GM12892 (cell line): ENCODE measurements around the gene CACNB4.

Source experiments
- POLR2A ChIP-seq: IDR thresholded peaks from 2 replicates; pipeline ENCODE4 v1.6.1; 2011; ENCODE audit warnings: low read depth, low read length, control low read depth
- POLR2AphosphoS5 ChIP-seq: IDR thresholded peaks from 2 replicates; pipeline ENCODE4 v1.6.1; 2011; ENCODE audit warnings: low read depth, low read length, control low read depth
- TAF1 ChIP-seq: IDR thresholded peaks from 2 replicates; pipeline ENCODE4 v1.6.1; 2011; ENCODE audit warnings: low read depth, mild to moderate bottlenecking, control low read depth, low read length, borderline replicate concordance

DNA sequence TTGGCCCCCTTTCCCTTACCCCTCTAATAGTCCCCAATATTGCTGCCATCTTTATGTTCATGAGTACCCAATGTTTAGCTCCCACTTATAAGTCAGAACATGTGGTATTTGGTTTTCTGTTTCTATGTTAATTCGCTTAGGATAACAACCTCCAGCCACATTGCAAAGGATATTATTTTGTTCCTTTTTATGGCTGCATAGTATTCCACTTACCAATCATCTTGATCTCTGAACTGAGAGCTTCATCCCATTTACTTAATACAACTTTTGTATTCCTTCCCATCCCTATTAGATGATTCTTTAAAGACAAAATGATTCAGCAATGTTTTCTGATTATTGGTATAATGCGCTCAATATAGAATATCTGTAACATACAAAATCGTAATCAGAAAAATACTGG lies 307.3 kb downstream of the CACNB4 start:
- no peak for TF ChIP-seq TAF1
- no peak for TF ChIP-seq POLR2A
- no peak for TF ChIP-seq POLR2AphosphoS5
